SU-DHL-6 (cell line): ENCODE results near the gene SALL1.

Experiments used
- H2AFZ ChIP-seq: fragments of 200-600 bp; sonication (generic); 2 replicates; pipeline ENCODE4 v1.6.1; 2014; ENCODE audit warnings: low read depth, mild to moderate bottlenecking, moderate library complexity, mixed read lengths, antibody characterized with exemption, low read length; ENCODE audit not compliant: severe bottlenecking
- H3F3A ChIP-seq: fragments of 200-600 bp; shearing (Covaris generic); 2 replicates; pipeline ENCODE4 v1.6.0; 2016; ENCODE audit warnings: antibody characterized with exemption, mild to moderate bottlenecking; ENCODE audit not compliant: insufficient read depth
- H3K27ac ChIP-seq: fragments of 200-600 bp; sonication (generic); 2 replicates; pipeline ENCODE4 v1.5.1; 2016; ENCODE audit warnings: low read depth, mild to moderate bottlenecking, low read length, moderate library complexity, mixed read lengths
- H3K27me3 ChIP-seq: fragments of 200-600 bp; sonication (generic), shearing (Covaris generic); 2 replicates; pipeline ENCODE4 v1.6.0; 2014; ENCODE audit warnings: mild to moderate bottlenecking, low read length
- H3K36me3 ChIP-seq: fragments of 200-600 bp; sonication (generic); 2 replicates; pipeline ENCODE4 v1.6.1; 2014; ENCODE audit warnings: mild to moderate bottlenecking, low read length, mixed read lengths
- H3K4me2 ChIP-seq: fragments of 300-600, 200-600 bp; shearing (Covaris generic), sonication (generic); 2 replicates; pipeline ENCODE4 v1.6.0; 2014; ENCODE audit warnings: low read length, low read depth, mild to moderate bottlenecking; ENCODE audit not compliant: poor library complexity, severe bottlenecking
- H3K4me3 ChIP-seq: fragments of 200-600 bp; sonication (generic); 2 replicates; pipeline ENCODE4 v1.5.1; 2014; ENCODE audit warnings: antibody characterized with exemption, low read length, mild to moderate bottlenecking, mixed read lengths; ENCODE audit not compliant: insufficient read depth, poor library complexity, severe bottlenecking
- H3K79me2 ChIP-seq: fragments of 200-600 bp; sonication (generic); 2 replicates; pipeline ENCODE4 v1.6.1; 2014; ENCODE audit warnings: mild to moderate bottlenecking, low read length, moderate library complexity; ENCODE audit not compliant: insufficient read depth
- H3K9ac ChIP-seq: fragments of 200-600 bp; sonication (generic); 2 replicates; pipeline ENCODE4 v1.7.0; 2014; ENCODE audit warnings: mild to moderate bottlenecking, low read length
- H3K9me2 ChIP-seq: fragments of 200-600 bp; sonication (generic); replicated peaks from 2 replicates; pipeline ENCODE4 v1.6.1; 2014; ENCODE audit warnings: low read length; ENCODE audit not compliant: insufficient read depth
- H3K9me3 ChIP-seq: fragments of 200-600 bp; sonication (generic); 2 replicates; pipeline ENCODE4 v1.6.1; 2014; ENCODE audit warnings: low read length, mixed read lengths; ENCODE audit not compliant: insufficient read depth
- H4K20me1 ChIP-seq: fragments of 200-600 bp; sonication (generic); 2 replicates; pipeline ENCODE4 v1.6.1; 2014; ENCODE audit warnings: low read depth, mild to moderate bottlenecking, antibody characterized with exemption, low read length, moderate library complexity, mixed read lengths
- EZH2phosphoT487 ChIP-seq: fragments of 200-600 bp; sonication (generic), shearing (Covaris generic); conservative IDR thresholded peaks from 2 replicates; pipeline ENCODE4 v1.6.1; 2018; ENCODE audit warnings: mild to moderate bottlenecking, antibody characterized with exemption, low read length, moderate library complexity, mixed read lengths
- TF ChIP-seq, protein P1 (sequence below): fragments of 200-600 bp; sonication (generic); IDR thresholded peaks from one replicate; pipeline ENCODE4 v1.5.1; 2017; ENCODE audit warnings: antibody characterized with exemption, mild to moderate bottlenecking, low read length, moderate library complexity; ENCODE audit not compliant: insufficient read depth, poor library complexity, severe bottlenecking

Gene SALL1

DNA sequence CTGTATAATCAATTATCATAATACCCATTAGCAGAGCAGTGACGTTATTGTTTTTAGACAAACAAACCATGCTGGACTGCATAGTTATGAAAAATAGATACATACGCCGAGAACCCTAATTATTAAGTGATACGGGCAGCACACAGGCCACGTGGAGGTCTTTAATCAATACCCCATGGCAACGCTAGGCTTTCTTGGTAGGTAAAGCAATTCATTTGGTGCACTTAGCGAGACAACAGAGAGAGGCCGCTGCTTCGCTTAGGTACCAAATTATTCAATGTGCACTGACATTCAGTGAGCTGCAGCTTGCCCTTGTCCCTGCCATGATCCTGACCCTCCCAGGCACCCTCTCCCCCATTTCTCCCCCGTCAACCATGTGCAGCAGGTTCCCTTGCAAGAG, 12.9 kb downstream of the SALL1 start:
- no peaks in the 10 kb centered on the region for H3K79me2 ChIP-seq
- no peaks in the 10 kb centered on the region for H3F3A ChIP-seq
- no peak overlapping the region for H3K4me3 ChIP-seq
- no peak overlapping the region for H3K27ac ChIP-seq
- no peak for TF ChIP-seq EZH2phosphoT487
- TF ChIP-seq, protein P1, sequence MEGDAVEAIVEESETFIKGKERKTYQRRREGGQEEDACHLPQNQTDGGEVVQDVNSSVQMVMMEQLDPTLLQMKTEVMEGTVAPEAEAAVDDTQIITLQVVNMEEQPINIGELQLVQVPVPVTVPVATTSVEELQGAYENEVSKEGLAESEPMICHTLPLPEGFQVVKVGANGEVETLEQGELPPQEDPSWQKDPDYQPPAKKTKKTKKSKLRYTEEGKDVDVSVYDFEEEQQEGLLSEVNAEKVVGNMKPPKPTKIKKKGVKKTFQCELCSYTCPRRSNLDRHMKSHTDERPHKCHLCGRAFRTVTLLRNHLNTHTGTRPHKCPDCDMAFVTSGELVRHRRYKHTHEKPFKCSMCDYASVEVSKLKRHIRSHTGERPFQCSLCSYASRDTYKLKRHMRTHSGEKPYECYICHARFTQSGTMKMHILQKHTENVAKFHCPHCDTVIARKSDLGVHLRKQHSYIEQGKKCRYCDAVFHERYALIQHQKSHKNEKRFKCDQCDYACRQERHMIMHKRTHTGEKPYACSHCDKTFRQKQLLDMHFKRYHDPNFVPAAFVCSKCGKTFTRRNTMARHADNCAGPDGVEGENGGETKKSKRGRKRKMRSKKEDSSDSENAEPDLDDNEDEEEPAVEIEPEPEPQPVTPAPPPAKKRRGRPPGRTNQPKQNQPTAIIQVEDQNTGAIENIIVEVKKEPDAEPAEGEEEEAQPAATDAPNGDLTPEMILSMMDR: no peak
- no peaks in the 10 kb centered on the region for H3K27me3 ChIP-seq
- H3K36me3 ChIP-seq: no peaks in the 10 kb centered on the region
- no peak overlapping the region for H3K9ac ChIP-seq
- no peaks in the 10 kb centered on the region for H3K9me2 ChIP-seq
- H3K4me2 ChIP-seq: no peak overlapping the region
- H3K9me3 ChIP-seq: no peaks in the 10 kb centered on the region
- H4K20me1 ChIP-seq: no peaks in the 10 kb centered on the region
- no peak overlapping the region for H2AFZ ChIP-seq

DNA sequence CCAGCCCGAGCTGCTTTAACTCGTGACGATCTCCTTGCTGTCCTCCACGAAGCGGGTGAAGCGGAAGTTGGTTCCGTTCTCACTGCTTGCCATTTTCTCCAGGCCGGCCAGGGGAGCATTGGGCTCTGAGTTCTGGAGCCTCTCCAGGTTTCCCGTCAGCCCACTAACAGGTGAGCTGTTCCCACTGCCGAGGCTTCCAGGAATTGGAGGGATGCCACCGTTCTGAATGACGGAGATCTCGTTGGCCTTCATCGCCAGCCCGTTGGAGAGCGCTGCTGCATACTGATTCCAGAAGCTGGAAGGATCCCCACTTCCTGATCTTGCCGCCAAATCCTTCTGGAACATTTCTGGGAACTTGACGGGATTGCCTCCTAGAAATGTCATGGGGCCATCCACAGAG, 14.0 kb downstream of the SALL1 start:
- Histone ChIP-seq H3K27ac (no peak overlapping the region), H3K27me3 (no peaks in the 10 kb centered on the region), H3K79me2 (no peaks in the 10 kb centered on the region), H3K4me3 (no peak overlapping the region), H4K20me1 (no peaks in the 10 kb centered on the region), H3K9me3 (no peaks in the 10 kb centered on the region), H3K9ac (no peak overlapping the region), H3K4me2 (no peak overlapping the region), H3F3A (no peaks in the 10 kb centered on the region), H2AFZ (no peak overlapping the region), H3K36me3 (no peaks in the 10 kb centered on the region), H3K9me2 (no peaks in the 10 kb centered on the region)
- TF ChIP-seq, protein P1: no peak
- no peak for TF ChIP-seq EZH2phosphoT487

DNA sequence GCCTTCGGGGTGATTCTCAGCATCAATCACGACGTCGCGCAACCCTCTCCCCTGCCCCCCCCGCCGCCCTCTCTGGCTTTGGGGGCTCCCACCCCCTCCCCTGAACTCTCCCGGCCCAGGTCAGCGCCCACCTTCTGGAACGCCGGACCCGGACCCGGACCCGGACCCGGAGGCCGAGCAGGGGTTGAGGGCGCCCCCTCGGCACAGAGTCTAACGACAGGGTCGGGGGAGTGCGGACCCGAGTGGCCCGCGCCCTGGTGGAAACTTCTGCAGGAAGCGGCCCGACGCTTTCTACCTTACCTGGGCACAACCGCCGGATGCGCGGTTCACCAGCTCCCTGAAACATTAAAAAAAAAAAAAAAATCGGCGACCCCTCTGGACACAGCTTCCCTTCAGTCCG, 16.2 kb downstream of the SALL1 start:
- Histone ChIP-seq H4K20me1 (no peaks in the 10 kb centered on the region), H3K36me3 (no peaks in the 10 kb centered on the region), H3K9ac (no peak overlapping the region), H3K4me3 (no peak overlapping the region), H3K79me2 (no peaks in the 10 kb centered on the region), H3K9me2 (no peaks in the 10 kb centered on the region), H3K9me3 (no peaks in the 10 kb centered on the region), H3K27ac (no peak overlapping the region), H2AFZ (no peak overlapping the region), H3K4me2 (no peak overlapping the region), H3K27me3 (no peaks in the 10 kb centered on the region), H3F3A (no peaks in the 10 kb centered on the region)
- TF ChIP-seq EZH2phosphoT487: no peak
- TF ChIP-seq, protein P1: no peak
